Endothelial cell of umbilical vein (primary cell): ENCODE measurements around the gene TMEM62. TPM values are rescaled to one million over a fixed set of nuclear protein-coding genes. Genes with fewer than 3 reads are reported as not detected.

Source experiments
- BruUV-seq: library from RNA; stranded (reverse); fragments of 400-500 nt; replicated peaks from 2 replicates; lab custom pipeline; 2021; lab: Mats Ljungman, UMichigan
- CTCF ChIA-PET: fragments of 300-600, 350-600 bp; sonication (Branson Sonifier 250); formaldehyde crosslinking; loops from one replicate; lab custom pipeline; 2021; ENCODE audit warnings: antibody characterized with exemption, inconsistent platforms; lab: Charles Lee
- POLR2A ChIA-PET: fragments of 300-600, 350-600 bp; sonication (Branson Sonifier 250); formaldehyde crosslinking; loops from one replicate; lab custom pipeline; 2021; ENCODE audit warnings: antibody characterized with exemption, inconsistent platforms; lab: Charles Lee
- DNase-seq: peaks from one replicate; pipeline ENCODE4 v3.0.0-alpha.2; 2011; ENCODE audit warnings: low read depth, low spot score
- FAIRE-seq: peaks from 2 replicates; lab custom pipeline; 2011; peaks lifted over from hg19 to GRCh38; lab: Jason Lieb, UNC
- H2AFZ ChIP-seq: 2 replicates; pipeline ENCODE4 v1.6.0; 2012; ENCODE audit warnings: low read depth, low read length, control low read depth, inconsistent platforms
- H3K27ac ChIP-seq: 2 replicates; pipeline ENCODE4 v1.5.1; 2011; ENCODE audit warnings: low read depth, mild to moderate bottlenecking, control low read depth, low read length, moderate library complexity; ENCODE audit not compliant: insufficient read depth
- H3K27me3 ChIP-seq, 2 experiments: 2 replicates each; pipeline versions ENCODE4 v1.6.0 to v1.6.1; 2011; ENCODE audit warnings: low read length in 2 of 2, mixed read lengths in 1 of 2; ENCODE audit not compliant: control insufficient read depth in 2 of 2, insufficient read depth in 2 of 2
- H3K36me3 ChIP-seq, 2 experiments: 2 replicates in 1 of 2; 3 replicates in 1 of 2; pipeline ENCODE4 v1.5.1; 2011; ENCODE audit warnings: low read length in 2 of 2, mild to moderate bottlenecking in 1 of 2, moderate library complexity in 1 of 2; ENCODE audit not compliant: control insufficient read depth in 2 of 2, insufficient read depth in 2 of 2; ENCODE audit errors: extremely low read depth in 1 of 2
- H3K4me1 ChIP-seq: 3 replicates; pipeline ENCODE4 v1.5.1; 2011; ENCODE audit warnings: mild to moderate bottlenecking, low read length; ENCODE audit not compliant: control insufficient read depth, insufficient read depth; ENCODE audit errors: extremely low read depth
- H3K4me2 ChIP-seq: 2 replicates; pipeline ENCODE4 v1.6.1; 2011; ENCODE audit warnings: low read length, control low read depth, mixed read lengths; ENCODE audit not compliant: insufficient read depth
- H3K4me3 ChIP-seq, 3 experiments: fragments of 200-600 bp in 1 of 3; sonication (generic), shearing (Covaris generic) in 1 of 3; replicated peaks in 1 of 3; 2 replicates each; pipeline ENCODE4 v1.5.1; 2011 to 2016; ENCODE audit warnings: control low read depth in 3 of 3, low read length in 3 of 3, mild to moderate bottlenecking in 2 of 3, inconsistent platforms in 1 of 3, low read depth in 1 of 3, moderate library complexity in 1 of 3; ENCODE audit not compliant: insufficient read depth in 1 of 3
- H3K79me2 ChIP-seq: 2 replicates; pipeline ENCODE4 v1.6.0; 2012; ENCODE audit warnings: low read length, inconsistent platforms; ENCODE audit not compliant: control insufficient read depth, insufficient read depth
- H3K9ac ChIP-seq: replicated peaks from 2 replicates; pipeline ENCODE3; 2011; ENCODE audit warnings: low read length, control low read depth; ENCODE audit not compliant: insufficient read depth; ENCODE audit errors: extremely low read depth
- H3K9me1 ChIP-seq: replicated peaks from 3 replicates; pipeline ENCODE4 v1.6.0; 2011; ENCODE audit warnings: mild to moderate bottlenecking, low read length; ENCODE audit not compliant: control insufficient read depth, insufficient read depth; ENCODE audit errors: extremely low read depth
- H3K9me3 ChIP-seq: replicated peaks from 2 replicates; pipeline ENCODE4 v1.5.1; 2012; ENCODE audit warnings: low read length, inconsistent platforms; ENCODE audit not compliant: control insufficient read depth, insufficient read depth
- H4K20me1 ChIP-seq: replicated peaks from 2 replicates; pipeline ENCODE3; 2011; ENCODE audit warnings: mild to moderate bottlenecking, low read length; ENCODE audit not compliant: control insufficient read depth, insufficient read depth; ENCODE audit errors: extremely low read depth
- CTCF ChIP-seq, 2 donors: IDR thresholded peaks; 1 replicate in 1 of 2; 2 replicates in 1 of 2; pipeline ENCODE4 v1.5.1; 2011; ENCODE audit warnings: low read length in 2 of 2, mild to moderate bottlenecking in 2 of 2, moderate library complexity in 2 of 2, control low read depth in 1 of 2, inconsistent platforms in 1 of 2, low read depth in 1 of 2; ENCODE audit not compliant: insufficient read depth in 1 of 2; ENCODE audit errors: extremely low read depth in 1 of 2
- FOS ChIP-seq: IDR thresholded peaks from 2 replicates; pipeline ENCODE4 v1.6.1; 2011; ENCODE audit warnings: mild to moderate bottlenecking, low read length, moderate library complexity, borderline replicate concordance; ENCODE audit not compliant: insufficient read depth
- GATA2 ChIP-seq: IDR thresholded peaks from 2 replicates; pipeline ENCODE4 v1.7.0; 2011; ENCODE audit warnings: low read depth, mild to moderate bottlenecking, moderate library complexity, mixed read lengths, low read length; ENCODE audit not compliant: insufficient read length, insufficient read depth
- JUN ChIP-seq: IDR thresholded peaks from 2 replicates; pipeline ENCODE4 v1.6.1; 2011; ENCODE audit warnings: borderline replicate concordance, low read depth; ENCODE audit not compliant: insufficient read length, insufficient read depth
- MAX ChIP-seq: IDR thresholded peaks from 2 replicates; pipeline ENCODE4 v1.6.1; 2011; ENCODE audit not compliant: insufficient read depth, insufficient read length
- POLR2AphosphoS5 ChIP-seq: IDR thresholded peaks from 2 replicates; pipeline ENCODE4 v1.6.1; 2012; ENCODE audit warnings: low read depth, mild to moderate bottlenecking, control low read depth, low read length, moderate library complexity; ENCODE audit not compliant: insufficient read depth
- dilution Hi-C: fragments of 300-500 bp; cut with MboI; formaldehyde crosslinking; loops from one replicate; pipeline ENCODE4 v1.15.0; 2019; ENCODE audit warnings: low sequenced_read_pairs; ENCODE audit not compliant: extremely low pct_ligation_motif_present
- intact Hi-C: fragments of 100-400 bp; cut with micrococcal nuclease; formaldehyde crosslinking; loops from one replicate; pipeline ENCODE4 v1.10.0; 2022
- polyA plus RNA-seq, 4 experiments: library from polyadenylated mRNA; depleted of rRNA in 3 of 4; stranded (reverse) in 3 of 4; unstranded in 1 of 4; fragments of >200 nt; gene quantifications; 2 replicates each; pipeline versions ENCODE4 v1.2.1 to v1.2.3, GENCODE V29; 2011 to 2012; ENCODE audit warnings: missing spikeins in 1 of 4
- total RNA-seq: library from RNA; stranded (reverse); gene quantifications from 2 replicates; pipeline ENCODE4 v1.2.3, GENCODE V29; 2021

Gene TMEM62
- total and polyA plus RNA-seq, 2 donors (not counting 3 experiments of a cell fraction or from before 2014, with no cell fraction given), result 10.4 to 22.2 TPM

GRCh38 chr15:43100971-43101370, 32.4 kb upstream of the TMEM62 start:
- Histone ChIP-seq H4K20me1 (no peaks in the 10 kb centered on the region), H3K9ac (no peak overlapping the region), H3K9me3 (no peaks in the 10 kb centered on the region), H3K4me2 (no peak overlapping the region), H3K27me3 (no peaks in the 10 kb centered on the region), H3K9me1 (no peaks in the 10 kb centered on the region), H3K4me3 (no peak overlapping the region), H3K27ac (no peak overlapping the region), H3K36me3 (peaks cover 0 to 6% of the 10 kb centered on the region in 2 experiments), H3K4me1 (peaks cover 16% of the 10 kb centered on the region), H2AFZ (no peak overlapping the region), H3K79me2 (peaks cover 84% of the 10 kb centered on the region)
- FAIRE-seq (no peak), DNase-seq (no peak)
- dilution Hi-C loops, result no loop called here
- no TSS peak for BruUV-seq
- TF ChIP-seq JUN (no peak), FOS (no peak), CTCF (IDR thresholded peaks at IDR 0.05; ENCODE audit: extremely low read depth in 1 of 2, insufficient read depth in 1 of 2, low read depth in 1 of 2, low read length in 2 of 2) (no peak), MAX (no peak), GATA2 (no peak), POLR2AphosphoS5 (no peak)
- intact Hi-C loops, result loop anchor here (10.0 kb wide), 1 partner anchor 1184 kb away; the partner anchor contains the start of gene GOLM2
- ChIA-PET POLR2A (no interaction called here), CTCF (no interaction called here)
